ENCODE data around the gene PDZD2. TPM values are rescaled to one million over a fixed set of nuclear protein-coding genes. Genes with fewer than 3 reads are reported as not detected.

PDZD2 gene
- total and polyA plus RNA-seq, 2 experiments from 2014 or later: 1.7 to 4.0 TPM

GRCh38 chr5:31748458-31749172 lies 109.7 kb downstream of the PDZD2 start:
- Histone ChIP-seq H3K27me3 (no peaks in the 10 kb centered on the region), H3K79me2 (no peaks in the 10 kb centered on the region), H3K27ac (no peak overlapping the region), H3K4me2 (no peak overlapping the region), H3K36me3 (replicated peaks; ENCODE audit: insufficient read depth, low read depth) (no peaks in the 10 kb centered on the region), H4K20me1 (ENCODE audit: insufficient read depth, poor library complexity, severe bottlenecking) (no peaks in the 10 kb centered on the region), H3K9me3 (ENCODE audit: low read depth) (no peaks in the 10 kb centered on the region), H2AFZ (no peak overlapping the region), H3K9me2 (replicated peaks; ENCODE audit: insufficient read depth) (no peaks in the 10 kb centered on the region), H3K4me3 (no peak overlapping the region), H3K4me1 (ENCODE audit: insufficient read depth) (no peaks in the 10 kb centered on the region)
- DNase-seq (ENCODE audit: low spot score): no peak
- TF ChIP-seq CTCF (IDR thresholded peaks at IDR 0.05; ENCODE audit: poor library complexity) (no peak), EZH2phosphoT487 (IDR thresholded peaks at IDR 0.05; ENCODE audit: low read depth, severe bottlenecking, unreplicated experiment) (no peak), EZH2 (IDR thresholded peaks at IDR 0.05; ENCODE audit: borderline replicate concordance) (no peak)
- 80% methylated on average over 3 of the region's 3 CpGs for WGBS (ENCODE audit: low lambda C conversion rate, missing lambda C conversion rate)

GRCh38 chr5:31750215-31750614 lies 111.3 kb downstream of the PDZD2 start:
- Histone ChIP-seq H4K20me1 (ENCODE audit: insufficient read depth, poor library complexity, severe bottlenecking) (no peaks in the 10 kb centered on the region), H3K27me3 (no peaks in the 10 kb centered on the region), H3K9me3 (ENCODE audit: low read depth) (no peaks in the 10 kb centered on the region), H2AFZ (no peak overlapping the region), H3K4me1 (ENCODE audit: insufficient read depth) (peaks cover 4% of the 10 kb centered on the region), H3K36me3 (replicated peaks; ENCODE audit: insufficient read depth, low read depth) (no peaks in the 10 kb centered on the region), H3K9me2 (replicated peaks; ENCODE audit: insufficient read depth) (no peaks in the 10 kb centered on the region), H3K79me2 (no peaks in the 10 kb centered on the region), H3K27ac (no peak overlapping the region), H3K4me3 (no peak overlapping the region), H3K4me2 (no peak overlapping the region)
- DNase-seq (ENCODE audit: low spot score): no peak
- 82% methylated on average over 12 of the region's 12 CpGs for WGBS (ENCODE audit: low lambda C conversion rate, missing lambda C conversion rate)
- TF ChIP-seq EZH2 (IDR thresholded peaks at IDR 0.05; ENCODE audit: borderline replicate concordance) (no peak), CTCF (IDR thresholded peaks at IDR 0.05; ENCODE audit: poor library complexity) (no peak), EZH2phosphoT487 (IDR thresholded peaks at IDR 0.05; ENCODE audit: low read depth, severe bottlenecking, unreplicated experiment) (no peak)

- no peaks in the 10 kb centered on the region for H3K36me3 ChIP-seq (replicated peaks; ENCODE audit: insufficient read depth, low read depth)
- WGBS (ENCODE audit: low lambda C conversion rate, missing lambda C conversion rate): 57% methylated on average over 3 of the region's 3 CpGs
- no peaks in the 10 kb centered on the region for H4K20me1 ChIP-seq (ENCODE audit: insufficient read depth, poor library complexity, severe bottlenecking)
- H3K27ac ChIP-seq: no peak overlapping the region
- no peaks in the 10 kb centered on the region for H3K27me3 ChIP-seq
- peaks cover 4% of the 10 kb centered on the region for H3K4me1 ChIP-seq (ENCODE audit: insufficient read depth)
- no peak overlapping the region for H3K4me2 ChIP-seq
- no peak for DNase-seq (ENCODE audit: low spot score)
- H3K4me3 ChIP-seq: no peak overlapping the region
- H3K9me3 ChIP-seq (ENCODE audit: low read depth): no peaks in the 10 kb centered on the region
- no peaks in the 10 kb centered on the region for H3K79me2 ChIP-seq
- TF ChIP-seq CTCF (IDR thresholded peaks at IDR 0.05; ENCODE audit: poor library complexity) (no peak), EZH2phosphoT487 (IDR thresholded peaks at IDR 0.05; ENCODE audit: low read depth, severe bottlenecking, unreplicated experiment) (no peak), EZH2 (IDR thresholded peaks at IDR 0.05; ENCODE audit: borderline replicate concordance) (no peak)
- no peaks in the 10 kb centered on the region for H3K9me2 ChIP-seq (replicated peaks; ENCODE audit: insufficient read depth)
- H2AFZ ChIP-seq: no peak overlapping the region
Observed at GRCh38 chr5:31751610-31752009, 112.7 kb downstream of the PDZD2 start.

Measured in hepatocyte (in vitro differentiated cells).